IMR-90 (cell line): ENCODE data around the gene ARHGEF26. TPM values are rescaled to one million over a fixed set of nuclear protein-coding genes. Genes with fewer than 3 reads are reported as not detected.

Experiments
- ATAC-seq: fragments of 200-7000 bp; cut with Tn5 transposase; 2 replicates; pipeline ENCODE4 v1.9.1; 2020; ENCODE audit warnings: low read depth, mild to moderate bottlenecking, moderate library complexity
- BruUV-seq: library from RNA; stranded (reverse); fragments of 400-500 nt; replicated peaks from 2 replicates; lab custom pipeline; 2021; lab: Mats Ljungman, UMichigan
- CTCF ChIA-PET: fragments of 300-600 bp; formaldehyde crosslinking; extraction: SDS; loops from one replicate; lab custom pipeline; 2021; ENCODE audit warnings: antibody characterized with exemption; lab: Yijun Ruan, JAX
- POLR2A ChIA-PET: fragments of 300-600 bp; sonication (Branson Sonifier 250); formaldehyde crosslinking; loops from one replicate; lab custom pipeline; 2022; ENCODE audit warnings: antibody characterized with exemption; ENCODE audit not compliant: unreplicated experiment; lab: Charles Lee
- DNase-seq: peaks from one replicate; pipeline ENCODE4 v3.0.0; 2013
- H2AFZ ChIP-seq: replicated peaks from 2 replicates; pipeline ENCODE3; 2013; ENCODE audit warnings: low read length, mild to moderate bottlenecking; ENCODE audit not compliant: poor library complexity
- H2AK5ac ChIP-seq: 2 replicates; pipeline ENCODE4 v1.6.1; 2013; ENCODE audit warnings: low read depth, low read length, inconsistent platforms
- H2AK9ac ChIP-seq: replicated peaks from 2 replicates; pipeline ENCODE3; 2013; ENCODE audit warnings: mild to moderate bottlenecking, low read depth, low read length, moderate library complexity; ENCODE audit not compliant: poor library complexity
- H2BK120ac ChIP-seq: 2 replicates; pipeline ENCODE4 v1.6.1; 2013; ENCODE audit warnings: low read depth, low read length, inconsistent platforms
- H2BK15ac ChIP-seq: 3 replicates; pipeline ENCODE4 v1.6.1; 2013; ENCODE audit warnings: low read depth, low read length, inconsistent platforms
- H2BK20ac ChIP-seq: 2 replicates; pipeline ENCODE4 v1.6.1; 2013; ENCODE audit warnings: low read depth, mild to moderate bottlenecking, inconsistent platforms, low read length, moderate library complexity
- H2BK5ac ChIP-seq: 2 replicates; pipeline ENCODE4 v1.6.1; 2013; ENCODE audit warnings: mild to moderate bottlenecking, low read depth, low read length, inconsistent platforms; ENCODE audit not compliant: poor library complexity, severe bottlenecking
- H3K14ac ChIP-seq: replicated peaks from 2 replicates; pipeline ENCODE4 v1.6.1; 2013; ENCODE audit warnings: low read depth, low read length, inconsistent platforms
- H3K18ac ChIP-seq: 2 replicates; pipeline ENCODE4 v1.6.1; 2013; ENCODE audit warnings: low read depth, low read length, control low read depth
- H3K23ac ChIP-seq: 2 replicates; pipeline ENCODE4 v1.6.1; 2013; ENCODE audit warnings: low read depth, low read length, inconsistent platforms
- H3K27ac ChIP-seq: 2 replicates; pipeline ENCODE4 v1.5.1; 2013; ENCODE audit warnings: mild to moderate bottlenecking, control low read depth, low read length; ENCODE audit not compliant: insufficient read depth
- H3K27me3 ChIP-seq: 2 replicates; pipeline ENCODE4 v1.6.1; 2013; ENCODE audit warnings: low read length; ENCODE audit not compliant: control insufficient read depth, insufficient read depth
- H3K36me3 ChIP-seq: 2 replicates; pipeline ENCODE4 v1.6.1; 2013; ENCODE audit warnings: low read length, mixed read lengths; ENCODE audit not compliant: control insufficient read depth, insufficient read depth
- H3K4ac ChIP-seq: 2 replicates; pipeline ENCODE4 v1.6.1; 2013; ENCODE audit warnings: low read depth, low read length, inconsistent platforms
- H3K4me1 ChIP-seq: 2 replicates; pipeline ENCODE4 v1.6.1; 2013; ENCODE audit warnings: low read length, mixed read lengths; ENCODE audit not compliant: control insufficient read depth, insufficient read depth
- H3K4me2 ChIP-seq: 2 replicates; pipeline ENCODE4 v1.6.1; 2013; ENCODE audit warnings: low read depth, mild to moderate bottlenecking, control low read depth, low read length, moderate library complexity
- H3K4me3 ChIP-seq: 2 replicates; pipeline ENCODE4 v1.5.1; 2013; ENCODE audit warnings: low read depth, mild to moderate bottlenecking, control low read depth, low read length, moderate library complexity; ENCODE audit not compliant: insufficient read depth
- H3K56ac ChIP-seq: 2 replicates; pipeline ENCODE4 v1.6.1; 2013; ENCODE audit warnings: low read length, inconsistent platforms; ENCODE audit not compliant: insufficient read depth; ENCODE audit errors: extremely low read depth
- H3K79me1 ChIP-seq, 2 experiments: 2 replicates each; pipeline ENCODE4 v1.6.1; 2013; ENCODE audit warnings: low read length in 2 of 2, inconsistent platforms in 1 of 2, low read depth in 1 of 2
- H3K9ac ChIP-seq: 2 replicates; pipeline ENCODE4 v1.6.1; 2013; ENCODE audit warnings: low read depth, low read length, control low read depth
- H3K9me1 ChIP-seq: 2 replicates; pipeline ENCODE4 v1.6.1; 2013; ENCODE audit warnings: low read length, inconsistent platforms; ENCODE audit not compliant: insufficient read depth
- H3K9me3 ChIP-seq: 2 replicates; pipeline ENCODE4 v1.6.1; 2013; ENCODE audit warnings: low read length; ENCODE audit not compliant: control insufficient read depth, insufficient read depth
- H4K20me1 ChIP-seq: 2 replicates; pipeline ENCODE4 v1.6.1; 2013; ENCODE audit warnings: low read length, inconsistent platforms; ENCODE audit not compliant: insufficient read depth
- H4K5ac ChIP-seq: 2 replicates; pipeline ENCODE4 v1.6.1; 2013; ENCODE audit warnings: mild to moderate bottlenecking, low read depth, low read length, control low read depth
- H4K8ac ChIP-seq, 2 experiments: 2 replicates each; pipeline ENCODE4 v1.6.1; 2013; ENCODE audit warnings: low read depth in 2 of 2, low read length in 2 of 2, control low read depth in 1 of 2, inconsistent platforms in 1 of 2
- H4K91ac ChIP-seq: 2 replicates; pipeline ENCODE4 v1.6.1; 2013; ENCODE audit warnings: low read depth, low read length, inconsistent platforms; ENCODE audit not compliant: insufficient read depth
- BHLHE40 ChIP-seq: fragments of 150-350 bp; IDR thresholded peaks from 2 replicates; pipeline ENCODE4 v1.6.1; 2016; ENCODE audit warnings: mild to moderate bottlenecking, low read depth, low read length
- MAFK ChIP-seq: IDR thresholded peaks from 2 replicates; pipeline ENCODE4 v1.6.1; 2012; ENCODE audit warnings: low read depth, low read length, improper control_type of control experiment
- MAZ ChIP-seq: IDR thresholded peaks from 2 replicates; pipeline ENCODE4 v1.6.1; 2012; ENCODE audit warnings: low read depth, mild to moderate bottlenecking, low read length, improper control_type of control experiment, moderate library complexity, borderline replicate concordance
- MXI1 ChIP-seq: IDR thresholded peaks from 2 replicates; pipeline ENCODE4 v1.6.1; 2012; ENCODE audit warnings: low read depth, mild to moderate bottlenecking, low read length, moderate library complexity, borderline replicate concordance
- NFE2L2 ChIP-seq: fragments of 150-350 bp; IDR thresholded peaks from 2 replicates; pipeline ENCODE4 v1.6.1; 2016; ENCODE audit warnings: low read depth, mild to moderate bottlenecking, low read length
- RCOR1 ChIP-seq: IDR thresholded peaks from 2 replicates; pipeline ENCODE4 v1.6.1; 2012; ENCODE audit warnings: mild to moderate bottlenecking, low read length, improper control_type of control experiment; ENCODE audit not compliant: insufficient replicate concordance
- SMC3 ChIP-seq: fragments of 150-350 bp; IDR thresholded peaks from 2 replicates; pipeline ENCODE4 v1.6.1; 2016; ENCODE audit warnings: low read depth, mild to moderate bottlenecking, antibody characterized with exemption, low read length, moderate library complexity
- whole genome bisulfite sequencing, 2 experiments: methylation state at CpG; one replicate each; pipeline versions ENCODE4 v1.1.5 to v1.1.7; 2013; ENCODE audit warnings: missing lambda C conversion rate in 2 of 2; ENCODE audit not compliant: insufficient read length in 1 of 2; ENCODE audit errors: extremely low coverage in 2 of 2; 5-methylcytosine and 5-hydroxymethylcytosine counted together
- dilution Hi-C: fragments of 300-500 bp; cut with HindIII; formaldehyde crosslinking; loops from one replicate; pipeline ENCODE4 v1.14.3; 2018; ENCODE audit warnings: low sequenced_read_pairs; ENCODE audit not compliant: unreplicated experiment
- in situ Hi-C: fragments of 300-500 bp; cut with MboI; formaldehyde crosslinking; loops from 3 replicates; pipeline ENCODE4 v1.14.3; 2019; ENCODE audit warnings: low sequenced_read_pairs, inconsistent platforms, mixed read lengths
- intact Hi-C: fragments of 100-400 bp; cut with micrococcal nuclease; formaldehyde crosslinking; loops from 2 replicates; pipeline ENCODE4 v1.10.0; 2022
- polyA plus RNA-seq, 3 experiments: library from polyadenylated mRNA; depleted of rRNA; stranded (reverse); fragments of >200 nt; gene quantifications; 2 replicates each; pipeline ENCODE4 v1.2.3, GENCODE V29; 2012; ENCODE audit warnings: low replicate concordance in 1 of 3
- total RNA-seq: library from RNA; depleted of rRNA; stranded (reverse); fragments of >200 nt; gene quantifications from 2 replicates; pipeline ENCODE4 v1.2.3, GENCODE V29; 2012

Gene ARHGEF26
- total and polyA plus RNA-seq, 2 of the 4 experiments (the other 2 are of a cell fraction), result 2.0 to 2.3 TPM

DNA sequence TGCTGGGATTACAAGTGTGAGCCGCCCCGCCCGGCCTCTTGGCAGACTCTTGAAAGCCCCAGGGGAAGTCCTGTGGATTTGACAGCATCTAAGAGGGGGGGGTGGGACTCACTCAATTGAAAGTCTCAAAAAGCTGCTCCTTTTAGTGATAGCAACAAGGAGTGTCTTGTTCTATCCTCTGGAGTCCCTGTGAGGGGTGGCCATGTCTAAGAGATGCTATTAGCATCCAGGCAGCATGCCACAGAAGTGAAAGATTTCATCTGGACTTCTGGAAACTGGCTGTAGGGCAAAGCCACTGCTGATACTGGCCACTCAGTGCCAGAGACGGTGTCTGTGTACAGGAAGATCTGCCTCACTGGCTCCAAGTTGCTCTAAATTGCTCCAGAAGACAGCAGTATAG lies 129.1 kb downstream of the ARHGEF26 start:
- no peaks in the 10 kb centered on the region for H3K27me3 ChIP-seq
- no peak overlapping the region for H3K4me3 ChIP-seq
- no peak overlapping the region for H3K23ac ChIP-seq
- no peak overlapping the region for H3K4me2 ChIP-seq
- TF ChIP-seq MXI1 (no peak), SMC3 (no peak), MAZ (no peak), MAFK (no peak), NFE2L2 (no peak), BHLHE40 (no peak), RCOR1 (no peak)
- no peaks in the 10 kb centered on the region for H4K20me1 ChIP-seq
- no peak overlapping the region for H2AFZ ChIP-seq
- no peak overlapping the region for H2AK5ac ChIP-seq
- H4K91ac ChIP-seq, result no peak overlapping the region
- H3K9ac ChIP-seq, result no peak overlapping the region
- no peak overlapping the region for H4K8ac ChIP-seq
- H3K27ac ChIP-seq, result no peak overlapping the region
- no peaks in the 10 kb centered on the region for H3K9me3 ChIP-seq
- no peak overlapping the region for H2BK20ac ChIP-seq
- peaks cover 6% of the 10 kb centered on the region for H3K36me3 ChIP-seq
- ATAC-seq (no peak), DNase-seq (no peak)
- no peak overlapping the region for H2AK9ac ChIP-seq
- CTCF ChIA-PET, result no interaction called here
- dilution Hi-C loops, result no loop called here
- in situ Hi-C loops, result loop anchor here (5.0 kb wide), 1 partner anchor 153 kb away; no protein-coding TSS in a partner anchor
- H3K4me1 ChIP-seq, result no peaks in the 10 kb centered on the region
- no TSS peak for BruUV-seq
- H3K79me1 ChIP-seq, result no peaks in the 10 kb centered on the region
- H4K5ac ChIP-seq, result no peak overlapping the region
- no peak overlapping the region for H3K4ac ChIP-seq
- no peak overlapping the region for H3K14ac ChIP-seq
- POLR2A ChIA-PET, result no interaction called here
- H3K18ac ChIP-seq, result no peak overlapping the region
- H2BK120ac ChIP-seq, result no peak overlapping the region
- intact Hi-C loops, result no loop called here
- 0 out of 2 replicates have a peak, but pooled peaks cover 2% of the 10 kb centered on the region for H3K9me1 ChIP-seq
- no peak overlapping the region for H3K56ac ChIP-seq
- WGBS, 2 experiments, result 80% methylated on average over 1 of the region's 4 CpGs; no CpG with 5 or more reads in 1 of the 2 experiments
- no peak overlapping the region for H2BK15ac ChIP-seq
- no peak overlapping the region for H2BK5ac ChIP-seq
